Forelimb muscle (tissue), 1 donor: Measurements from ENCODE around the gene SULT1A1. TPM values are rescaled to one million over a fixed set of nuclear protein-coding genes. Genes with fewer than 3 reads are reported as not detected.
"Not testable (repeated sequence)": the region's sequence is repeated elsewhere in the genome, so short reads cannot be mapped to it uniquely, and the experiment has no call there.

ENCODE experiments used
- DNase-seq: peaks from one replicate; pipeline ENCODE4 v3.0.0-alpha.2; 2013; ENCODE audit warnings: low read depth
- polyA plus RNA-seq: library from polyadenylated mRNA; unstranded; fragments of 120-200 nt; gene quantifications from one replicate; pipeline ENCODE4 v1.2.1, GENCODE V29; 2013; ENCODE audit not compliant: insufficient read length

The SULT1A1 gene
- polyA plus RNA-seq, 1 donor, result 15.5 TPM

GRCh38 chr16:28608867-28609596 lies 812 bp downstream of the SULT1A1 start:
- not testable (repeated sequence) for DNase-seq

GRCh38 chr16:28608496-28608808 lies 1.4 kb downstream of the SULT1A1 start:
- DNase-seq, result not testable (repeated sequence)

GRCh38 chr16:28607681-28608495 lies 2.0 kb downstream of the SULT1A1 start:
- not testable (repeated sequence) for DNase-seq

- DNase-seq, result no peak
Observed at GRCh38 chr16:28607116-28607623, 2.7 kb downstream of the SULT1A1 start.

- no peak for DNase-seq
Observed at GRCh38 chr16:28606291-28607115, 3.3 kb downstream of the SULT1A1 start.

GRCh38 chr16:28604186-28604565 lies 5.7 kb downstream of the SULT1A1 start:
- no peak for DNase-seq

DNA sequence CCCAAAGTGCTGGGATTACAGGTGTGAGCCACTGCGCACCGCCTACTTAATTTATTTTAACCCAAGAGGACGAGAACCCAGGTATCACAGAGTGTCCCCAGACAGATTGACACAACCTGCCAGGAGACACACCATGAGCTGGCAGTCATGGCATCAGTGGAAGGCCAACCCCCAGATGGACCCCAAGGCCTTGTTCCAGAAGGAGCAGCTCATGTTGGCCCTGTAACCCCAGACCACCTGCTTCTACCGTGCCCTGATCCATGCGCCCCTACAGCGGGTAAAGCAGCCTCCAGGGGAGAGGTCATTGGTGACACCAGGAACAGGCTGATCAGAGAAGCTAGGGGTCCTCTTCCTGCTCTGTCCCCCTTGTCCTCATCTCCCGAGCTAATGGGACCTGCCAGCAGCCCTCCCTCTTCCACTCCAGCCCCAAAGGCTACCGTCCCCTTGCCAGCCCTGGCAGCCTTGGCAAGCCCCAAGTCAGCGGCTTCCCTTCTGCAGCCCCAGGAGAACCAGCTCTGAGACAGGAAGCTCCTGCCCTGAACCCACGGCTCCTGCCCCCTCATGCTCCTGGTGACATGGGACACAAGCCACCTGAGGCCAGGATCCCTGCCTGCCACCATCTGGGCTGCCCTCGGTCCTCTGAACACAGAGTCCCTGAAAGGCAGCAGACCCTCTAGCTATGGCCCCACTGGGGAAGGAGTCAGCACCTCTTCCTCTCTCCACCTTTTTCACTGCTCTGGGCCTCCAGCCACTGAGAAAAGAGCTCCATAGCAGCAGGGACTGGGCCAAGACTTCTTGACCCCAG lies 6.3 kb downstream of the SULT1A1 start:
- DNase-seq, result no peak

DNA sequence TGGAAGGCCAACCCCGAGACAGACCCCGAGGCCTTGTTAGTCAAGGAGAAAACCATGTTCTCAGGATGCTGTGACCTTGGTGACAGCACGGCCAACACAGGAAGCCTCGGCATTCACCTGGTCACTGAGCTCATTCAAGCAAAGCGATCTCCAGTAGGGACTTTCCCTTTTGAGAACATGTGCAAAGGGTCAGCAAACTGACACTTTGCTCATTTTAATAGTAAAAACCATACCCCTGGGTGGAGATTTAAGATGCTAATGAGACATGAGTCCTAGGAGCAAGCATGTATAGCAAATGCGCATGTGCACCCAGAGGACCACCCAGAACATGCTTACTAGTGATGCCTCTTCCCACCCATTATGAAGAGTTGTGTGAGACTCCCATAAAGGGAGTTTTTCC lies 7.3 kb downstream of the SULT1A1 start:
- DNase-seq, result no peak

DNA sequence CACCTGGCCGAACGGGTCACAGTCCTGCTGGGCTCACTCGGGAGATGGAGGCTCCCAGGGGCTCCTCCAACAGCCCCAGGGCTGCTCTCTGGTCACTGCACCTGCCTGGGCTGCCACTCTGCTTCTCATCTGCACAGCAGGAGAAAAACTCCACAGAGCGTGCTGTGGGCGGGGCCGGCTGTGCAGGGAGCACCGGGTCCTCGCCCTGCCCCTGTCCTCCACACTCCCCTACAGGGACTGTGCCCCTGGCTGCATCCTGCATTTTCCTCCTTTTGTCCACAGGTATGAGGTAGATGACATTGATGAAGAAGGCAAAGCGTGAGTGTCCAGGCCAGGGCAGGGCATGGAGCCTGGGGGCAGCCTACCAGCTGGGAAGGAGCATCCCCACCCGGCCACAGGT lies 7.8 kb downstream of the SULT1A1 start:
- not testable (repeated sequence) for DNase-seq

DNA sequence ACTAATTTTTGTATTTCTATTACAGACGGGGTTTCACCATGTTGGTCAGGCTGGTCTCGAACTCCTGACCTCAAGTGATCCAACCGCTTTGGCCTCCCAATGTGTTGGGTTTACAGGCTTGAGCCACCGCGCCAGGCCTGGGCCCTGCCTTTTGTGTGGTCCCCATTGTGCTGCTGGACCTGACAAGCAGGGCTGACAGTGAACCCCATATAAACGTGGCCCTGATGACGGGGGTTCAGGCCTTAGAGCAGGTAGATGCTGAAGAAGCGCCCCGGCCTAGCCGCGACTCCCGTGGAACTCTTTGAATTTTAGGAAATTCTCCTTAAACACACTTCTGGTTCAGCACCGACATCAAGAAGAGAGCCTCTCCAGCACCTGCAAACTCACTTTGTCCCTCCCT lies 8.3 kb downstream of the SULT1A1 start:
- not testable (repeated sequence) for DNase-seq

DNA sequence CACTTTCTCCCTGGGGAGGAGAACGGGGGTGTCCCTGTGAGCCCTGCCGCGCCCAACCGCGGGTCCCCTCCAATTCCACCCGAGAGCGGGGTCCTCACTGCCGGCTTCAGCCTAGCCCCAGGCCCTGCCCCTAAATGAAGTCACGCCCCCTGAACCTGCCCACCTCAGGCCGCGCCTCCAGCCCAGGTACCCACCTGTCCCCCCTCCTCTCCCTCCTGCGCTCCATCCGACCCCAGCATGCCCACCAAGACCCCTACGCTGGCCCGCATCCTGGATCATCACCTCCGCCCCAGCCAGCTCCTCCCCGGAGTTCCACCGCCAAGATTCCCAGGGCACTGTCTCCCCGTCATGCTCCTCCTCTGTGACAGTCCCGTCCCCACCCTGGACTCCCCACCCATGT lies 8.9 kb downstream of the SULT1A1 start:
- DNase-seq, result not testable (repeated sequence)

DNA sequence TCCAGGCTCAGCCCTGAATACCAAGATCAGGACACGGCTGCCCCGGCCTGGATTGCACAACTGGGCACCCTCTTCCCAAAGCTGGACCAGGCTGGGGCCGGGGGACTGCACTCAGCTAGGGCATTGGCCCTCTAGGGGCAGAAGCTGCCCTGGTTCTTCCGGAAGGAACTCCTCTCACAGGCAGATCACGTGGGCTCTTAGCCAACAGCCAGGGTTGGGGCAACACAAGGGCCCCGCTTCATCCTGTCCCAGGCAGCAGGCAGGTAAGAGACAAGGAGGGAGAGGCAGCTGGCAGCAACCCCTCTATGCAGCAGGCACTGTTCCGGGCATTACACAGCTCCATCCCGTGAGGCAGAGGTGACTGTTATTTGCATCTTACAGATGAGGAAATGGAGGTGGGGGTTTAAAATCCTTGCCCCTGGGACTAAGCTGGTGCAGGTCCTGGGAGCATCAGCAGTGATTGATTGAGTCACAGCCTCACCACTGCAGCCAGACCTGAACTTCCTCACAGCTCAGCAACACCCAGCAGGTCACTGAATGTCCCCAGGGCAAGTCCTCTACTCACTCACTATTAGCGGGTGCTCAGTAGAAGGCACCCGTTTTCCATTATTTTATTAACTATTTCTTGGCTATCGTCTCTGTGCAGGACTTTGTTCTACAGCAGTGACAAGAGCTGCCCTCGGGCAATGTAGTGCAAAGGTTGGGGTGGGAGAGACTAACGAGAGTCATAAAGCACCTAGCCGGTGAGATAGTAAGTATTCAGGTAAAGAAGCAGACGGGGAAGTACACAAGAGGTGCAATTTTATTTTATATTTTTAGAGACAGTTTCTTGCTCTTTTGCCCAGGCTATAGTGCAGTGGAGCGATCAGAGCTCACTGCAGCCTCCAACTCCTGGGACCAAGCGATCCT lies 10.2 kb downstream of the SULT1A1 start:
- not testable (repeated sequence) for DNase-seq

DNA sequence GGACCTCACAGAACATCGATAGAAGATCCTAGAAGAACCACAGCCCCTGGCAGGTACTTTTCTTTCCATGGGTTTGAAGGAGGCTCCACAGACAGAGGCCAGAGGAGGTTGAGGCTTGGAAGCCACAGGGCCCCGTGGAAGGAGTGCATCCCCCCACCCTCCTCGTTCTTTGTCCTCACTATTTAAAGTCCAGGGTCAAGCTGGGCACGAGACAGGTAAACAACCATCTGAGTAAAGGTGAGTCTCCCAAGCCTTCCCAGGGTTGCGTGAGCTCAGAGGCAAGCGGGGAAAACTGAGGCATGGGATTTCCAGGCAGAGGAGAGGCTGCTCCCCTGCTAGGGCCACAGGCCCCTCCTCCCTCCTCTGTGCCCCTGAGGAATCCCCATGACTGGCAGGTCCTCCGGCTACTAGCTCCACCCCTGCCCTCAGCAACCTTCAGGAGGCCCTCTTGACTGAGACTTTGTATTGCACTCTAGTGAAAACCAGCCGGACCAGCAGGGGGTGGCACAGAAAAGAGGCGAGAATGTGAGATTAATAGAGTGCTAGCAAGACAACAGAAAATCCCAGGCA lies 12.1 kb downstream of the SULT1A1 start:
- no peak for DNase-seq

GRCh38 chr16:28596840-28597691 lies 12.8 kb downstream of the SULT1A1 start, which contains the start of gene SULT1A2:
Gene SULT1A2 (minus strand): TSS chr16:28597050. CDS start chr16:28595930, 1,120 bp downstream.
- no peak for DNase-seq

GRCh38 chr16:28596115-28596630 lies 13.7 kb downstream of the SULT1A1 start:
- no peak for DNase-seq

GRCh38 chr16:28595451-28595850 lies 14.4 kb downstream of the SULT1A1 start:
- DNase-seq, result not testable (repeated sequence)

DNA sequence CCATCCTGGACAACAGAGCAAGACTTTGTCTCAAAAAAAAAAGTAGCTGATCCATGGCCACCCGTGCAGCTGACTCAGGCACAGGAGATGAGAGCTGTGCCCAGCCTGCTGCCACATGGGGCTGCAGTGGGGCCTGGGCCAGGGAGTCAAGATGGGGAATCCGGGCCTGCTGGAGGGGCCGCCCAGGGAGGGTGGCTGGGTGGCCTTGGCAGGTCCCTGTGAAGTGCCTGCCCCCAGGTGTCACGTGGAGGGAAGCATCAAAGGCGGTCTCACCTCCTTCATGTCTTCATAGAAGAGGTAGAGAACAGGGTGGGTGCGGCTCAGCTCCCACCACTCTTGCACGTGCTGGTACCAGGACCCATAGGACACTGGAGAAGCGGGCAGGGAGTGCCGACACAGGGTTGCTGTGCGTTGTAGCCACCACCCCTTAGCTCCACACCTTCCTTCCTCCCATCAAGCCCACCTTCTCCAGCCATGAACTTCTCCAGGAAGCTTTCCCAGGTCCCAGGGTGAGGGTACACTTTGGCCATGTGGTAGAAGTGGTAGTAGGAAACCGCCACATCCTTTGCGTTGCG lies 16.8 kb downstream of the SULT1A1 start:
- DNase-seq, result no peak

DNA sequence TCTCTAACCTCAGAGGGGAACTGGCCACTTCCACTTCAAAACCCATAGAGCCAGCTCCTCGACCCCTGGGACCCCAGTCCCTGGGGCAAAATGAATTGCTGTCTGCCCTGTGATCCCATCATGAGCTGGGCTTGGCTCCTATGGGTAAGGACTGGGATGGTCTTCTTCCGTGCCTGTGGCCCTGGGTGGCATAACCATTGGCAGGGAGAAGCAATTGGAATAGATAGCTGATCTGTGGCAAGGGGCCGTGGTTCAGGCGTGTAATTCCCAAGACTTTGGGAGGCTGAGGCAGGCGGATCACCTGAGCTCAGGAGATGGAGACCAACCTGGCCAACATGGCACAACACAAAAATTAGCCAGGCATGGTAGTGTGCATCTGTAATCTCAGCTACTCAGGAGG lies 17.3 kb downstream of the SULT1A1 start:
- no peak for DNase-seq
